NCI-H2196 (cell line): Measurements from ENCODE around the gene KAZN.
"Not testable (repeated sequence)": the region's sequence is repeated elsewhere in the genome, so short reads cannot be mapped to it uniquely, and the experiment has no call there.

Experiments
- DNase-seq: peaks from one replicate; lab custom pipeline; 2025; ENCODE audit not compliant: unreplicated experiment; lab: John Stamatoyannopoulos, UW

Gene KAZN

GRCh38 chr1:15117671-15118325 is 519.3 kb downstream of the KAZN start:
- no peak for DNase-seq

- DNase-seq = no peak
Observed at GRCh38 chr1:15118579-15118978, 520.1 kb downstream of the KAZN start.

DNA sequence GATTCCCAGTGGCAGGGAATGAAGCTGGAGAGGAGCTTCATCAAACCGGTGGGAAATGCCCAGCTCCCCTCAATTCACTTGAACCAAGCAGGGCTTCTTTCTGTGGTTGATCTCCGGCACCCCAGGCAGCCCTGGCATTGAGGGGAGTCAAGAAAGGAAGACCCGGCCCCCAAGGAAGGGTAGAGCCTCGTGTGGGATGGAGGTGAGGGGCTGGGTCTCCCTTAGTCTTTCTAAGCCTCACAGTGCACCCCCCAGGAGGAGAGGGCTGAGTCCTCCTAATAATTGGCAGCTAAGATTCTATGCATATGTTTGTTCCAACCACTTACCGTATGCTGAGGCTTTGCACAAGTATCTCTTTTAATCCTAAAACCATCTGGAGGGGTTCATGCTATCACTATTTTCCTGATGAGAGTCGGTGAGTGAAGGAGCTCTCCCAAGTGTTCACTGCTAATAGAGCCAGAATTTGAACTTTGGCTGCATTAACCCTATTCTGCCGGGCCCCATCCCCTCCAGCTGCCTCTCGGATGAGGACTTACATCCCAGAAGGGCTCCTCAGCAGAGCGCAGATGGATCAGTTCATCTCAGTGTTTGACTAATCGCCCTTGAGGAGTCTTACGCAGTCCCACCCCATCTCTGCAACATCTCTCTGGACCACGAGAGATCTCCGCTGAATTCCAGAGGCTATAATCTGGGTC is 521.9 kb downstream of the KAZN start:
- DNase-seq = no peak

DNA sequence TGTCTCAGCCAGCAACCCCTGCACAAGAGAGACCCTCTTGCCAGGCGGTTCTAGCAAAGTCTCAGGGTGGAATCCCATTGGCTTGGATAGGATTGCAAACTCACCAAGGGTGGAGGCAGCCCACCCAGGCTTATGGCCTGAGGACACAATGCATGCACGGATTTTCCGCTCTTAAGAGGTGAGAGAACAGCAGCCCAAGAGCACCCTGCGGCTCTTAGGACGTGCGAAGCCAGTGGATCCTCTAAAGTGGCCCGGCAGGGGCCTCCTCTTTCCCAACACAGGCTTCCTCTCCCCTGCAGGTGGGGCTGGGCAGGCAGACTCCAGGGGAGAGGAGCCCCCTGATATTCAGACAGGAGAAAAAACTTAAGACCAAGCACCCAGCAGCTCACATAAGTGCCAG is 523.8 kb downstream of the KAZN start:
- DNase-seq = no peak

GRCh38 chr1:15123270-15123669 is 524.8 kb downstream of the KAZN start:
- no peak for DNase-seq

DNA sequence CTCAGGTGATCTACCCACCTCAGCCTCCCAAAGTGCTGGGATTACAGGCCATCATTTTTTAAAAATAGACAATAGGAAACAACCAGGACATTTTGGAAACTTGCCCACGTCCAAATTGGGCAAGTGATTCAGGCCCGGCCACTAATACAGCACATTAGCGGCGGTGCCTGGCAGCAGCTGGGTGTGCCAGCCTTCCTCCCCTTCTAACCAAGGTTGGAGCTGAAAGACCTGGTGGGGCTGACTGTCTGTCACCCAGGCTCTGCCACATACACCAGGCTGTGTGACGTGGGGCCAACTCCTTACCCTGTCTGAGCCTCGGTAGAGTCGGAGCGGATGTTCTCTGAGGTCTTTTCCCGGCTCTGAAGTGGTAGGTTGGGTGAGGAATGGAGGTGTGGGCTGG is 525.4 kb downstream of the KAZN start:
- no peak for DNase-seq

DNA sequence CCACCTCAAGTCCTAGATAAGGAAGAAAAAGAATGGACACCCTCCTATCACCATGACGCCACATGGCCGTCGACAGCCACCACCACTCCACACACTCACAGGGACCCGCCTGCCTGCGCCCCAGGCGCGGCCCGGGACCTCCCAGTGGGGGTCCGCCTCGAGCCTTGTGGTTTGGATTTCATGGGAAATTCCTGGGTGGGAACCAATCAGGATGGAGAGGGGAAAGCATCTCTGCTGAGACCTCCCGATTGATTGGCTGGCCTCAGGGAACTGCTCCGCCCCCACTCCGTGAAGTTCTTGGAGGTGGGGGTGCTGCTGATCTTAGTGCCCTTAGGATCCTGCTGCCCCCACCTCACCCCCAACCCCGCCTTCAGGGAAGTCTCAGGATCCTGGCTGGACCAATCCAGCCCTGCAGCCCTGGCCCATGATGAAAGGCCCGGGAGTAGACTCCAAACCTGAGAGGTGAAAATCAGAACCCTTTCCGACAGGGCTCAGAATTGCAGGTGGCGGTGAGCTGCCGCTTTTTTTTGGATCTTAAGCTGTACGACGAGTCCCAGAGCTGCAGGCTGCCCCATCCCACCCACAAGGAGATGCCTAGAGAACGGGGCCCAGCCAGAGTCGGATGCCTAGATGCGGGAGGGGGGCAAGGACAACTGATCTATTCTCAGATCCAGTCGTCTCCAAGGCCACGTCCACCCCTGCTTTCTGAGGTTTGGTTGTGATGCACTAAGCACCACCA is 526.0 kb downstream of the KAZN start:
- DNase-seq = no peak

GRCh38 chr1:15125101-15125745 is 526.7 kb downstream of the KAZN start:
- DNase-seq = no peak

DNA sequence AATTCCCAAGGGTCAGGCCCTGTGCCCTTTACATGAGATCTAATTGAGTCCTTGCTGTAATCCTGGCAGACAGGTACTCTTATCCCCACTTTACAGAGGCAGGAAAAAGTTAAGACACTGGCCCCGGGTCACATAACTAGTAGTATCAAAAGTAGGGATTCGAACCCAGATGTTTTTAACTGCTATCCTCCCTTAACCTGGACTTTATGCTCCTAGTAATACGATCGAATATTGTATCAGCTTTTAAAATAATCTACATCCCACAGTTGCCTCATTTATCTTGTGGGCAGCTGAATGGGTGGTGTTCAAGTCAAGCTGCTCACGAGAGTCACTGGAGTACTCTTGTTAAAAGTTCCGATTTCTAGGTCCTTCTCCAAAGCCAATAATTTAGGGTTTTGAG is 529.6 kb downstream of the KAZN start:
- DNase-seq = no peak

- peak; percentile 34 for DNase-seq
Observed at GRCh38 chr1:15128520-15129313, 530.2 kb downstream of the KAZN start.

DNA sequence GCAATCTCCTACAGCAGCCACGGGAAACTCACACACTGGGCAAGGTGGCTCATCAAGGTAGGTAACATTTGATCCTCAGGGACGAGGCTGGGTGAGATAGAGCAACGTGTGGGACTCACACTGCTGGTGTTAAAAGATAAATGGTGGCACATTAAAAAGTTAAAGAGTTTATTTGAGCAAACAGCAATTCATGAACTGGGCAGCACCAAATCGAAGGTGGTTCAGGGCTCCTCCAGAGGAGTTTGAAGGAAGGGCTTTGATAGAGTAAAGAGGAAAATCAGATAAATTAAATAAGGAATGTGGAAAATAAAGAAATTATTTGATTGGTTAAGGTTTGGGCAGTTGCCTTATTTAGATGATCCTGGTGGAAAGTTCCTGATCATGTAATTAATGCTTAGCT is 531.5 kb downstream of the KAZN start:
- DNase-seq = no peak

DNA sequence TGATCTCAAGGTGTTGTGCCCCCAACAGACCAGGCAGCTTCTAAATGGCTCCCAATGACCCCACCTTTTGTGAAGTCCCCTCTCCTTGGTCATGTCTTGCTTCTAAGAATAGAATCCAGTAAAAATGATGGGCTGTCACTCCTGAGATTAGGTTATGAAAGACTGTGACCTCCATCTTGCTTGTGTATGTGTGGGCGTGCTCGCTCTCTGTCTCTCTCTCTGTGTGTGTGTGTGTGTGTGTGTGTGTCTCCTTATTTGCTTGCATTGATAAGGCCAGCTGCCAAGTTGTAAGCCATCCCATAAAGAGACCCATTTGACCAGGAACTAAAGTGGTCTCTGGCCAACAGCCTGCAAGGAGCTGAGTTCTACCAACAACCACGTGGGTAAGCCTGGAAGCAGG is 532.1 kb downstream of the KAZN start:
- no peak for DNase-seq

DNA sequence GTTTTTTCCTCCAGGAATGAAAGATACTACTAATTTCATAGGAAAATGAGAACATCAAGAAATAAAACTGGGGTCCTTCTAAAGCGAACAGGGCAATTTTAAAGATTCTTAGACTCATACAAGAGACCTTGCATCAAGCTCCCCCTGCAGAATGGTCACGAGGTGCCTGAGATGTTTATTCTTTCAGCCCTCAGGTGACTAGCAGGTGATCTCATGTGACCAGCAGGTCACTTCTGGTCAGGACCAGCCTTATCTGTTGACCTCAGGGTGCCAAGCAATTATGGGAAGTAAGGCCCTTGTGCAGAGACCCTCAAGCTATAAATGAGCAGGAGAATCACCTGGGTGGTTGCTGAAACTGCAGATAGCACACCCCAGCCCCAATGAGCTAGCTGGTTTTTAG is 534.5 kb downstream of the KAZN start:
- DNase-seq = no peak

GRCh38 chr1:15134285-15134684 is 535.8 kb downstream of the KAZN start:
- DNase-seq = no peak

- DNase-seq = not testable (repeated sequence)
Observed at GRCh38 chr1:15135604-15136003, 537.1 kb downstream of the KAZN start.

GRCh38 chr1:15137809-15138208 is 539.3 kb downstream of the KAZN start:
- no peak for DNase-seq

DNA sequence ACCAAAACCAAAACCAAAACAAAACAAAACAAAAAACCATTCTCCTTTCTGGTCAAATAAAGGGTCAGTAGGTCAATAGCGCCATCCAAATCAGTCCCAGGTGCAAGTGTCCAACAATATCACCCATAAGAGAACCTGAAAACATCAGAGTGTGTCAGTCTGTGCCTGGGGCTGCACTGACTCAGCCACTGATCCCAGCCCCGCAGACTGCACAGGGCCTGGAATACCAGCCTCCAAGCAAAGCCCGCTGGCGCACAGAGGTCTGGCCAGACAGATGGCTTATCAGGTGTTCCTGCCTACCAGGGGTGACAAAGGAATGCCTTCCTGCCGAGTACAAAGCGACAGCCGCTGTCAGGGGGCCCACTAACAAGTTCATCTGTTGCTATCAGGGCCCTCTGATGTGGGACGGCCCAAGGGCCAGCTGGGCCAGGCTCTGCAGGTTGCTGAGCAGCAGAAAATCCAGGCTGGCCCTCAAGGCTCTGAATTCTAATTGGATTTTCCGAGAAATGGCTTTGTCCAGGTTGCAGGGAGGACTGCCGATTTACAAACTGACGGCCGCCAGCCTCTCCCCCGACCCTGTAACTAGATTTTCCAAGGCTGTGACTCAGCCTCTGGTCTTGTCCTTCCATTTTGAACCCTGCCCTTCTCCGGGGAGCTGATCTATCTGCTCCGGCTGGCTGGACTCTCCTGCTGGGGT is 541.3 kb downstream of the KAZN start:
- no peak for DNase-seq

DNA sequence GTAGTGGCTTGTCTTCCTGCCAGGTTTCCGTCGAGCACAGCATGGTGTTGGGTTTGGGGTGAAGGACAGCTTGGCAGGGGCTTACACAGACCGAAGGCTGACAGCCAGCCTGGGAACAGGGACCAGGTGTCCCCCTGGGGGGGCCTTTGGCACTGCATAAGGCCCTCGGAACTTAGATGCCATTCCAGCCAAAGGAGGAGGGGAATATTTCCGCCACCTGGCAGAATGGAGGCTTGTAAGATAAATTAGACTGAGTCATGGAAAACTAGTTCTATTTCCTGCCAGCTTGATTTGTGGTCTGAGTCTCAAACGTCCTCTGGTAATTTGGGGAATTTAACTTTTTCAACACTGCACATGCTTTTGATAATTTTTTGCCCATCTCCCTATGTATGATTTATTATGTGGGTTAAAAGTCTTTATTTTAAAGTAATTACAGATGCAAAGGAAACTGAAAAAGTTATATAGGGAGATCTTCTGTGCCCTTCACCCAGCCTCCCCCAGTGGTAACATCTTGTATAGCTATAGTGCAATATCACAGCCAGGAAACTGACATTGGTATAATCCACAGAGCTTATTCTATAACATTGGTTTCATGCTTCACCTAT is 543.6 kb downstream of the KAZN start:
- no peak for DNase-seq

- no peak for DNase-seq
Observed at GRCh38 chr1:15145327-15145726, 546.8 kb downstream of the KAZN start.

DNA sequence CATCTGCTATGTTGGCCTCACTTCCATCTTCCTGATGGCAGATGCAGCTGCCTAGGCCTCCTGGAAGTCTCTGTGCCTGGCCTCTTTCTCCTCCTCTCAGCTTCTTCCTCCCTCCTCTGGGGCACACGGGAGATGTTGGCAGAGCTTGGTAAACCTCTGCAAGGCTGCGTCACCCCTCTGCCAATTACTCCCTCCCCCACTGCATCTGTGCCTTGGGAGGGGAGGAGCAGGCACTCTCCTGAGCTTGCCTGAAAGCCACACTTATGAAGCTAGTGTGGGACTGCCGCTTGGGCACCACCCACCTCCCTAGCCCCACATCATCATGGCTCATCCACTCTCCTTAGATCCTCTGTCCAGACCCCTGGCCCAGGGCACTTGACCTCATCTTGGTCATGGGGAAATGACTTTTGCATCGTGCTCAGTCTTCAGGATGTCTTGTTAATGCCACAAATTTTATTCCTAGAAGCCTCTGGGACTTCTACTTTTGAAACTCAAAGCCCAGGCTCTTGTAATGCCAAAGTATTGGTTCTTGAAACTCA is 547.7 kb downstream of the KAZN start:
- no peak for DNase-seq
